Measurements from ENCODE around the gene NMS. TPM values are rescaled to one million over a fixed set of nuclear protein-coding genes. Genes with fewer than 3 reads are reported as not detected.

The NMS gene
- total RNA-seq, 1 experiment from 2014 or later = not detected

DNA sequence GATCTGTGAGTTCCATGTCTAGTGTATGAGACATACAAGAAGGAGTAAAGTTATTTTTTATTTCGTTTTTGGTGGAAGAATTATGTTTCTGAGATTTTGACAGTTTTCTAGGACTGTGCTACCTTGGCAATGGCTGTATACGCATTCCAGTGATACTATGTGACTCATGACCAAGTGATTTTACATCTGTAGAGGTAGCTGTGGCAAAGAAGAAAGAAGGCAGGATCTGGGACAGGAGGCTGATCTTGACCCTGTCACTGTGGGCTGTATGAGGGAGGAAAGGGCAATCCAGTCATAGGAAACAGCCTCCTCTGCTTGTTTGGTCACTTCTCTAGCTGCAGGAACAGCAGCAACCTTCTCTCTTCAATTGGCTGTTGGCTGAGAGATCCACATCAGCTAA is 48.5 kb downstream of the NMS start:
- Histone ChIP-seq H3K4me3 (ENCODE audit: low read length) (no peak overlapping the region), H3K4me1 (ENCODE audit: insufficient read depth, low read length) (no peaks in the 10 kb centered on the region), H3K79me2 (ENCODE audit: low read length) (no peaks in the 10 kb centered on the region), H3K4me2 (ENCODE audit: low read length) (no peak overlapping the region), H4K20me1 (ENCODE audit: low read length) (no peaks in the 10 kb centered on the region), H3K27ac (ENCODE audit: low read length) (no peak overlapping the region), H3K9me2 (replicated peaks; ENCODE audit: low read length) (no peaks in the 10 kb centered on the region), H3K9me3 (ENCODE audit: low read length) (no peaks in the 10 kb centered on the region), H3F3A (ENCODE audit: low read length, unreplicated experiment) (no peaks in the 10 kb centered on the region), H2AFZ (ENCODE audit: low read length) (no peak overlapping the region), H3K27me3 (ENCODE audit: low read length) (peaks cover 17% of the 10 kb centered on the region), H3K36me3 (ENCODE audit: low read depth, low read length) (no peaks in the 10 kb centered on the region), H3K9ac (ENCODE audit: low read length) (no peak overlapping the region)
- BruUV-seq (replicated peaks) = no TSS peak
- TF ChIP-seq, protein P1, sequence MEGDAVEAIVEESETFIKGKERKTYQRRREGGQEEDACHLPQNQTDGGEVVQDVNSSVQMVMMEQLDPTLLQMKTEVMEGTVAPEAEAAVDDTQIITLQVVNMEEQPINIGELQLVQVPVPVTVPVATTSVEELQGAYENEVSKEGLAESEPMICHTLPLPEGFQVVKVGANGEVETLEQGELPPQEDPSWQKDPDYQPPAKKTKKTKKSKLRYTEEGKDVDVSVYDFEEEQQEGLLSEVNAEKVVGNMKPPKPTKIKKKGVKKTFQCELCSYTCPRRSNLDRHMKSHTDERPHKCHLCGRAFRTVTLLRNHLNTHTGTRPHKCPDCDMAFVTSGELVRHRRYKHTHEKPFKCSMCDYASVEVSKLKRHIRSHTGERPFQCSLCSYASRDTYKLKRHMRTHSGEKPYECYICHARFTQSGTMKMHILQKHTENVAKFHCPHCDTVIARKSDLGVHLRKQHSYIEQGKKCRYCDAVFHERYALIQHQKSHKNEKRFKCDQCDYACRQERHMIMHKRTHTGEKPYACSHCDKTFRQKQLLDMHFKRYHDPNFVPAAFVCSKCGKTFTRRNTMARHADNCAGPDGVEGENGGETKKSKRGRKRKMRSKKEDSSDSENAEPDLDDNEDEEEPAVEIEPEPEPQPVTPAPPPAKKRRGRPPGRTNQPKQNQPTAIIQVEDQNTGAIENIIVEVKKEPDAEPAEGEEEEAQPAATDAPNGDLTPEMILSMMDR (conservative IDR thresholded peaks at IDR 0.05; ENCODE audit: low read depth, low read length) = no peak
- TF ChIP-seq EZH2phosphoT487 (IDR thresholded peaks at IDR 0.05; ENCODE audit: borderline replicate concordance, low read length) (no peak), EZH2 (IDR thresholded peaks at IDR 0.05; ENCODE audit: low read length, unreplicated experiment) (no peak)
- DNase-seq (peak; percentile 24), ATAC-seq (no peak)
- ChIA-PET CTCF (no interaction called here), POLR2A (ENCODE audit: unreplicated experiment) (no interaction called here)
- intact Hi-C loops (cut with micrococcal nuclease) = no loop called here

DNA sequence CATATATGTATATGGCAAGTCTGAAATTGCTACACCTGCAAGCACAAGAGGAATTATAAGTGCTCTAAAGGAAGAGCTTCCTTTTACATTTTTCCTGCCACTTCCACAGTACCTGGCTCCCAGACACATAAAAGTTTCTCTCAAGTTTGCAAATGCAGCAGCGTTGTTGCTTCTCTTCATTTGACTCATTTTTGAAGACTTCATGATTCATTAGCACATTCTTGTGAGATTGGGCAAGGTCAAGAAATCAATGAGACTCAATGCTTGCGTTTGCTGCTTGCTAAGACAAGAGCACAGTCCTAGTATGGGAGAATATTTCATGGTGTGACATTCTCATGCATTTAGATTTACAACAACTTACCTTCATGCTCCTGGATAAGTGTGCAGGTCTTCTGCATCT is 49.9 kb downstream of the NMS start:
- Histone ChIP-seq H3K9ac (ENCODE audit: low read length) (no peak overlapping the region), H2AFZ (ENCODE audit: low read length) (no peak overlapping the region), H3K27ac (ENCODE audit: low read length) (no peak overlapping the region), H3K4me2 (ENCODE audit: low read length) (no peak overlapping the region), H4K20me1 (ENCODE audit: low read length) (no peaks in the 10 kb centered on the region), H3K79me2 (ENCODE audit: low read length) (no peaks in the 10 kb centered on the region), H3K36me3 (ENCODE audit: low read depth, low read length) (no peaks in the 10 kb centered on the region), H3K9me2 (replicated peaks; ENCODE audit: low read length) (no peaks in the 10 kb centered on the region), H3F3A (ENCODE audit: low read length, unreplicated experiment) (no peaks in the 10 kb centered on the region), H3K4me3 (ENCODE audit: low read length) (no peak overlapping the region), H3K4me1 (ENCODE audit: insufficient read depth, low read length) (no peaks in the 10 kb centered on the region), H3K9me3 (ENCODE audit: low read length) (no peaks in the 10 kb centered on the region), H3K27me3 (ENCODE audit: low read length) (peaks cover 17% of the 10 kb centered on the region)
- intact Hi-C loops (cut with micrococcal nuclease) = no loop called here
- CTCF ChIA-PET = no interaction called here
- peak; percentile 11 for DNase-seq
- ATAC-seq = no peak
- no TSS peak for BruUV-seq (replicated peaks)
- POLR2A ChIA-PET (ENCODE audit: unreplicated experiment) = no interaction called here
- TF ChIP-seq EZH2phosphoT487 (IDR thresholded peaks at IDR 0.05; ENCODE audit: borderline replicate concordance, low read length) (no peak), EZH2 (IDR thresholded peaks at IDR 0.05; ENCODE audit: low read length, unreplicated experiment) (no peak)
- TF ChIP-seq, protein P1 (conservative IDR thresholded peaks at IDR 0.05; ENCODE audit: low read depth, low read length) = no peak

DNA sequence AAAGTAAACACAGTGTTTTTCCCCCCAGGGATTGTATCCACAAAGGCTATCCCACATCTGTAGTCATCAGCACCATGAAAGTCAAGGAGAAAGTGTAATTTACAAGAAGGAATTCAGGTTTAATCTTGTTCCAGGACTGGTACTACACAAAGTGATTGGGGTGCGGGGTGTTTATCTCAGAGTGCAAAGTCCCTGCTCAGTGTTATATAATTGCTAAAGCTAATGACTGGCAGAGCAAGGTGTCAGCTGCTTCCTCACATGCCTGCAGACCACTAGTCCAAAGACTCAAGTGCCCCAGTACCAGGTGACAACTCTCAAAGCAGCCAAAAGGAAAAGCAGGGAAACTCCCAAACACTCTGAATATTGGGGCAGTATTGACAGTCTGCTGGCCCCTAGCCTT is 52.1 kb downstream of the NMS start:
- ChIA-PET POLR2A (ENCODE audit: unreplicated experiment) (no interaction called here), CTCF (no interaction called here)
- TF ChIP-seq EZH2phosphoT487 (IDR thresholded peaks at IDR 0.05; ENCODE audit: borderline replicate concordance, low read length) (no peak), EZH2 (IDR thresholded peaks at IDR 0.05; ENCODE audit: low read length, unreplicated experiment) (no peak)
- TF ChIP-seq, protein P1 (conservative IDR thresholded peaks at IDR 0.05; ENCODE audit: low read depth, low read length) = no peak
- ATAC-seq (no peak), DNase-seq (no peak)
- intact Hi-C loops (cut with micrococcal nuclease) = no loop called here
- H3K4me2 ChIP-seq (ENCODE audit: low read length) = no peak overlapping the region
- no peaks in the 10 kb centered on the region for H3K36me3 ChIP-seq (ENCODE audit: low read depth, low read length)
- H3F3A ChIP-seq (ENCODE audit: low read length, unreplicated experiment) = no peaks in the 10 kb centered on the region
- BruUV-seq (replicated peaks) = no TSS peak
- H2AFZ ChIP-seq (ENCODE audit: low read length) = no peak overlapping the region
- H3K9me2 ChIP-seq (replicated peaks; ENCODE audit: low read length) = no peaks in the 10 kb centered on the region
- peaks cover 8% of the 10 kb centered on the region for H3K27me3 ChIP-seq (ENCODE audit: low read length)
- H3K4me3 ChIP-seq (ENCODE audit: low read length) = no peak overlapping the region
- H3K79me2 ChIP-seq (ENCODE audit: low read length) = no peaks in the 10 kb centered on the region
- H3K9ac ChIP-seq (ENCODE audit: low read length) = no peak overlapping the region
- H4K20me1 ChIP-seq (ENCODE audit: low read length) = no peaks in the 10 kb centered on the region
- H3K9me3 ChIP-seq (ENCODE audit: low read length) = no peaks in the 10 kb centered on the region
- no peak overlapping the region for H3K27ac ChIP-seq (ENCODE audit: low read length)
- no peaks in the 10 kb centered on the region for H3K4me1 ChIP-seq (ENCODE audit: insufficient read depth, low read length)

All from PC-3 (cell line).